Immature natural killer cell (primary cell): ENCODE results near the gene CEP112. TPM values are rescaled to one million over a fixed set of nuclear protein-coding genes. Genes with fewer than 3 reads are reported as not detected.
A peak's percentile ranks its signal among the peaks of the same experiment; 100 is the strongest.
"Not testable (repeated sequence)": the region's sequence is repeated elsewhere in the genome, so short reads cannot be mapped to it uniquely, and the experiment has no call there.

Experiments used
- DNase-seq, 3 donors: peaks; one replicate each; pipeline ENCODE4 v3.0.0; 2022; ENCODE audit warnings: mixed read lengths in 1 of 3
- H3K27ac Mint-ChIP-seq, 6 donors: one replicate each; pipeline ENCODE4 v1.8.0; 2020; ENCODE audit warnings: mixed read lengths in 6 of 6, mild to moderate bottlenecking in 5 of 6, inconsistent platforms in 4 of 6, moderate library complexity in 3 of 6
- H3K27me3 Mint-ChIP-seq, 3 donors: one replicate each; pipeline ENCODE4 v1.8.0; 2020 to 2021; ENCODE audit warnings: low read depth in 3 of 3, mild to moderate bottlenecking in 3 of 3, mixed read lengths in 3 of 3, moderate library complexity in 3 of 3, inconsistent platforms in 1 of 3
- H3K36me3 Mint-ChIP-seq, 3 donors: one replicate each; pipeline ENCODE4 v1.8.0; 2020; ENCODE audit warnings: mixed read lengths in 3 of 3, inconsistent platforms in 2 of 3, mild to moderate bottlenecking in 2 of 3
- H3K4me1 Mint-ChIP-seq, 2 donors: one replicate each; pipeline ENCODE4 v1.8.0; 2020; ENCODE audit warnings: inconsistent platforms in 2 of 2, mild to moderate bottlenecking in 2 of 2, mixed read lengths in 2 of 2, moderate library complexity in 1 of 2
- H3K4me3 Mint-ChIP-seq, 5 donors: one replicate each; pipeline ENCODE4 v1.8.0; 2020; ENCODE audit warnings: mild to moderate bottlenecking in 5 of 5, mixed read lengths in 5 of 5, inconsistent platforms in 3 of 5, moderate library complexity in 3 of 5
- H3K9me3 Mint-ChIP-seq, 6 donors: one replicate each; pipeline ENCODE4 v1.8.0; 2020; ENCODE audit warnings: mild to moderate bottlenecking in 6 of 6, mixed read lengths in 6 of 6, inconsistent platforms in 4 of 6, moderate library complexity in 3 of 6
- polyA plus RNA-seq, 3 donors: library from polyadenylated mRNA; unstranded; fragments of 300-500 nt; fragmentation: Illumina TruSeq; gene quantifications; one replicate each; pipeline ENCODE4 v1.2.3, GENCODE V29; 2021

Gene CEP112
- polyA plus RNA-seq, 3 donors from 2014 or later = 0.13 to 0.25 TPM; not detected in 1

GRCh38 chr17:66165537-66166123 is 26.3 kb downstream of the CEP112 start:
- DNase-seq = peak; percentile 9 to 31 (median 30)
- Mint-ChIP-seq H3K4me1 (no peaks in the 10 kb centered on the region), H3K27me3 (peaks cover 0 to 3% (median 0%) of the 10 kb centered on the region in 3 donors), H3K9me3 (no peaks in the 10 kb centered on the region), H3K4me3 (no peak overlapping the region), H3K27ac (no peak overlapping the region), H3K36me3 (no peaks in the 10 kb centered on the region)

- not testable (repeated sequence) for H3K9me3 Mint-ChIP-seq, H3K36me3 Mint-ChIP-seq, H3K27me3 Mint-ChIP-seq
- Mint-ChIP-seq H3K4me3 (peak overlapping the region; percentile 33 to 70 (median 41)), H3K4me1 (peaks cover 12% of the 10 kb centered on the region in 2 donors), H3K27ac (peak overlapping the region in 3 of 6 donors; percentile 8 to 81 (median 47))
- DNase-seq = peak in 1 of 3 donors; percentile 4
Observed at GRCh38 chr17:66155055-66155454, 36.9 kb downstream of the CEP112 start.

DNA sequence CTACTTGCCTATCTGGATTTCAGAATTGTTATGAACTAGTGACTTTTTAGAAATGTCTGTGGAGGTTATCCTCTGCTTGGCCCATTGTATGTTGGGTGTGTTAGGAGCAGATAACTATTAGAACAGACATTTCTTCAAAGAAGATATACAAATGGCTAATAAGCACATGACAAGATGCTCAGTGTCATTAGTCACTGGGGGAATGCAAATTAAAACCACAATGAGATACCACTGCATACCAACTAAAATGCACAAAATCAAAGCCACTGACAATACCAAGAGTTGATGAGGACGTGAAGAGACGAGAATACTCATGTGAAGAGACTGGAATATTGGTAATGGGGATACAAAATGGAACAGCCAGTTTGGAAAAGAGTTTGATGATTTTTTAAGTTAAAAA is 39.2 kb downstream of the CEP112 start:
- peaks cover 0 to 2% (median 0%) of the 10 kb centered on the region in 6 donors for H3K9me3 Mint-ChIP-seq
- no peak overlapping the region for H3K4me3 Mint-ChIP-seq
- H3K4me1 Mint-ChIP-seq = peaks cover 12% of the 10 kb centered on the region in 2 donors
- peaks cover 0 to under 1% (median 0%) of the 10 kb centered on the region in 3 donors for H3K36me3 Mint-ChIP-seq
- no peak for DNase-seq
- H3K27me3 Mint-ChIP-seq = peaks cover 0 to 4% (median 4%) of the 10 kb centered on the region in 3 donors
- no peak overlapping the region for H3K27ac Mint-ChIP-seq

GRCh38 chr17:66150708-66151107 is 41.2 kb downstream of the CEP112 start:
- Mint-ChIP-seq H3K27me3 (peaks cover 0 to 4% (median 0%) of the 10 kb centered on the region in 3 donors), H3K4me1 (peaks cover 12% of the 10 kb centered on the region in 2 donors), H3K9me3 (peaks cover 0 to 4% (median 0%) of the 10 kb centered on the region in 6 donors), H3K36me3 (no peaks in the 10 kb centered on the region), H3K4me3 (no peak overlapping the region), H3K27ac (no peak overlapping the region)
- no peak for DNase-seq

DNA sequence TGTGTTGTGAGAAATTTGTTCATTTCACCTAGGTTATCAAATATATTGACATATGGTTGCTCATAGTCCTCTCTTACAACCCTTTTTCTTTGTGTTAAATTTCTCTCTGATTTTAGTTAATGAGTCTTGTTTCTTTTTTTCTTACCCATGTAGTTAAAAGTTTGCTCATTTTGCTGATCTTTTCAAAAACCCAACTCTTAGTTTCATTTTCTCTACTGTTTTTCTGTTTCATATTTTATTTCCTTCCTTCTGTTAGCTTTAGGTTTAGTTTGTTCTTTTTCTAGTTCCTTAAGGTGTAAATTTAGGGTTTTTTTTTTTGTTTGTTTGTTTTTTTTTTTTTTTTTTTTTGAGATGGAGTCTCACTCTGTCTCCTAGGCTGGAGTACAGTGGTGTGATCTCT is 42.4 kb downstream of the CEP112 start:
- Mint-ChIP-seq H3K4me1 (peaks cover 2 to 4% of the 10 kb centered on the region in 2 donors), H3K9me3 (peaks cover 0 to 4% (median 0%) of the 10 kb centered on the region in 6 donors), H3K27ac (no peak overlapping the region), H3K4me3 (no peak overlapping the region), H3K27me3 (peaks cover 0 to 4% (median 1%) of the 10 kb centered on the region in 3 donors), H3K36me3 (no peaks in the 10 kb centered on the region)
- no peak for DNase-seq

DNA sequence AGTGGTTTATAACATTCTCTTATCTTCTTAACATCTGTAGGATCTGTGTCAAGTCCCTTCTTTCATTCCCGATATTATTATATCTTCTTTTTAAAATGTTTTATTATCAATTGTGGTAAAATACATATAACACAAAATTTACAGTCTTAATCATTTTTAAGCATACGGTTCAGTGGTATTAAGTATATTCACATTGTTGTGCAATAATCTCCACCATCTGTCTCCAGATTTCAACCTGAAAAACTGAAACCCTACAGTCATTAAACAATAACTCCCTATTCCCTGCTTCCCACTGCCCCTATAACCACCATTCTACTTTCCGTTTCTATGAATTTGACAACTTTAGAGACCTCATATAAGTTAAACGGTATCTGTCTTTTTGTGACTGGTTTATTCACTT is 45.5 kb downstream of the CEP112 start:
- Mint-ChIP-seq H3K9me3 (peaks cover 0 to 2% (median 0%) of the 10 kb centered on the region in 6 donors), H3K27me3 (peaks cover 0 to 3% (median 3%) of the 10 kb centered on the region in 3 donors), H3K4me3 (no peak overlapping the region), H3K27ac (no peak overlapping the region), H3K36me3 (no peaks in the 10 kb centered on the region), H3K4me1 (no peaks in the 10 kb centered on the region)
- no peak for DNase-seq

- Mint-ChIP-seq H3K27ac (no peak overlapping the region), H3K27me3 (peaks cover 3% of the 10 kb centered on the region in 3 donors), H3K4me1 (no peaks in the 10 kb centered on the region), H3K4me3 (no peak overlapping the region), H3K9me3 (peaks cover 0 to 2% (median 0%) of the 10 kb centered on the region in 6 donors), H3K36me3 (no peaks in the 10 kb centered on the region)
- DNase-seq = no peak
Observed at GRCh38 chr17:66143657-66144282, 48.2 kb downstream of the CEP112 start.

GRCh38 chr17:66142428-66142827 is 49.5 kb downstream of the CEP112 start:
- no peaks in the 10 kb centered on the region for H3K4me1 Mint-ChIP-seq
- DNase-seq = no peak
- H3K27ac Mint-ChIP-seq = no peak overlapping the region
- no peak overlapping the region for H3K4me3 Mint-ChIP-seq
- peaks cover 3 to 11% (median 7%) of the 10 kb centered on the region in 3 donors for H3K27me3 Mint-ChIP-seq
- H3K9me3 Mint-ChIP-seq = peaks cover 0 to 2% (median 0%) of the 10 kb centered on the region in 6 donors
- H3K36me3 Mint-ChIP-seq = no peaks in the 10 kb centered on the region

- Mint-ChIP-seq H3K36me3 (no peaks in the 10 kb centered on the region), H3K4me1 (no peaks in the 10 kb centered on the region), H3K9me3 (peaks cover 0 to 4% (median 0%) of the 10 kb centered on the region in 6 donors), H3K27me3 (peaks cover 4 to 15% (median 5%) of the 10 kb centered on the region in 3 donors), H3K4me3 (no peak overlapping the region), H3K27ac (no peak overlapping the region)
- DNase-seq = no peak
Observed at GRCh38 chr17:66138120-66138519, 53.8 kb downstream of the CEP112 start.

GRCh38 chr17:66135896-66136295 is 56.0 kb downstream of the CEP112 start:
- Mint-ChIP-seq H3K4me1 (no peaks in the 10 kb centered on the region), H3K27ac (no peak overlapping the region), H3K36me3 (no peaks in the 10 kb centered on the region), H3K4me3 (no peak overlapping the region), H3K27me3 (peaks cover 4 to 18% (median 5%) of the 10 kb centered on the region in 3 donors), H3K9me3 (peaks cover 0 to 4% (median 0%) of the 10 kb centered on the region in 6 donors)
- DNase-seq = no peak

- no peak overlapping the region for H3K4me3 Mint-ChIP-seq
- no peak for DNase-seq
- no peak overlapping the region for H3K27ac Mint-ChIP-seq
- no peaks in the 10 kb centered on the region for H3K4me1 Mint-ChIP-seq
- H3K36me3 Mint-ChIP-seq = no peaks in the 10 kb centered on the region
- peaks cover 4 to 18% (median 5%) of the 10 kb centered on the region in 3 donors for H3K27me3 Mint-ChIP-seq
- H3K9me3 Mint-ChIP-seq = peaks cover 0 to 4% (median 0%) of the 10 kb centered on the region in 6 donors
Observed at GRCh38 chr17:66135219-66135618, 56.7 kb downstream of the CEP112 start.

GRCh38 chr17:66129759-66130158 is 62.2 kb downstream of the CEP112 start:
- Mint-ChIP-seq H3K4me3 (no peak overlapping the region), H3K9me3 (no peaks in the 10 kb centered on the region), H3K4me1 (no peaks in the 10 kb centered on the region), H3K36me3 (no peaks in the 10 kb centered on the region), H3K27ac (peak overlapping the region in 1 of 6 donors; percentile 13), H3K27me3 (peaks cover 4 to 5% (median 5%) of the 10 kb centered on the region in 3 donors)
- DNase-seq = no peak

DNA sequence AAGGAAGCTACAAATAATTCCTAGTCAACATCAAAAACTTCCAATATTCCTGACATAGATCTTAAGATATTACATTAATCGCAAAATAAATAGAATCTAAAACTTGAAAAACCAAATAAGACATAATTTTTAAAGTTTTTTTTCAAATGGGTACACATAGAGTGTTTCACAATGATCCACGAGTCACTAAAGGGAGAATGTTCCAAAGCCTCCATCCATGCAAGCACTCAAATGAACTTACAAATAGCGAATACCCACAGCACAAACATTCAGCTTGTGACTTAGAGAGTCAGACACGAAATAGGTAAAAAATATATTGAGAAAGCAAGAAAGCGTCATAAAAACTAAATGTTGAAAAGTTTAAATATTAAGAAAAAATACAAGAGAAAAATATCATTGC is 65.7 kb downstream of the CEP112 start:
- Mint-ChIP-seq H3K9me3 (peaks cover 0 to 2% (median 0%) of the 10 kb centered on the region in 6 donors), H3K27ac (no peak overlapping the region), H3K36me3 (no peaks in the 10 kb centered on the region), H3K4me3 (no peak overlapping the region), H3K27me3 (peaks cover 4 to 6% (median 6%) of the 10 kb centered on the region in 3 donors), H3K4me1 (no peaks in the 10 kb centered on the region)
- no peak for DNase-seq

- H3K4me3 Mint-ChIP-seq = no peak overlapping the region
- peaks cover 0 to 2% (median 0%) of the 10 kb centered on the region in 6 donors for H3K9me3 Mint-ChIP-seq
- H3K4me1 Mint-ChIP-seq = no peaks in the 10 kb centered on the region
- peaks cover 7 to 9% (median 7%) of the 10 kb centered on the region in 3 donors for H3K27me3 Mint-ChIP-seq
- H3K27ac Mint-ChIP-seq = no peak overlapping the region
- no peak for DNase-seq
- no peaks in the 10 kb centered on the region for H3K36me3 Mint-ChIP-seq
Observed at GRCh38 chr17:66123163-66123562, 68.8 kb downstream of the CEP112 start.
